BLaER1 treated with 17β-estradiol and CSF1 and Interleukin-3, amounts not matched to agents 10 nM and 100 nM (cell line): ENCODE results near the gene MDC1.

Experiments
- H3K27ac ChIP-seq, 11 experiments: shearing (Covaris generic); formaldehyde crosslinking; 2 replicates each; pipeline ENCODE4 v1.8.1; 2022
- H3K27me3 ChIP-seq, 11 experiments: shearing (Covaris generic); formaldehyde crosslinking; 2 replicates each; pipeline ENCODE4 v1.8.1; 2022
- H3K36me3 ChIP-seq, 11 experiments: shearing (Covaris generic); formaldehyde crosslinking; 2 replicates each; pipeline ENCODE4 v1.8.1; 2022
- H3K4me1 ChIP-seq, 10 experiments: shearing (Covaris generic); formaldehyde crosslinking; 2 replicates each; pipeline ENCODE4 v1.8.1; 2022
- H3K4me2 ChIP-seq, 11 experiments: shearing (Covaris generic); formaldehyde crosslinking; 2 replicates each; pipeline ENCODE4 v1.8.1; 2022
- H3K4me3 ChIP-seq, 10 experiments: shearing (Covaris generic); formaldehyde crosslinking; 2 replicates each; pipeline ENCODE4 v1.8.1; 2022
- H3K9ac ChIP-seq, 11 experiments: shearing (Covaris generic); formaldehyde crosslinking; 2 replicates each; pipeline ENCODE4 v1.8.1; 2022
- H3K9me3 ChIP-seq, 11 experiments: shearing (Covaris generic); formaldehyde crosslinking; replicated peaks in 1 of 11; 2 replicates each; pipeline ENCODE4 v1.8.1; 2022
- H4K20me1 ChIP-seq, 11 experiments: shearing (Covaris generic); formaldehyde crosslinking; 2 replicates each; pipeline ENCODE4 v1.8.1; 2022
- Cebpa-rat ChIP-seq, 11 experiments: shearing (Covaris generic); IDR thresholded peaks; 2 replicates each; pipeline ENCODE4 v1.8.1; 2022

MDC1 gene

GRCh38 chr6:30703011-30703410 is 14.1 kb downstream of the MDC1 start:
- Histone ChIP-seq H3K27ac (no peak overlapping the region), H3K4me2 (no peak overlapping the region), H3K36me3 (peaks cover 54 to 100% (median 93%) of the 10 kb centered on the region in 11 experiments), H3K27me3 (no peaks in the 10 kb centered on the region), H3K4me3 (no peak overlapping the region), H3K9ac (0 out of 22 replicates have a peak overlapping the region, but pooled peaks of 1 of the 11 experiments have one; percentile 13), H3K9me3 (no peaks in the 10 kb centered on the region), H3K4me1 (peaks cover 0 to 30% (median 5%) of the 10 kb centered on the region in 10 experiments; a peak in 8 of 20 replicates), H4K20me1 (no peaks in the 10 kb centered on the region; a peak in 1 of 22 replicates)
- no peak for TF ChIP-seq Cebpa-rat (IDR thresholded peaks at IDR 0.05)

- H4K20me1 ChIP-seq: no peaks in the 10 kb centered on the region; a peak in 1 of 22 replicates
- peaks cover 0 to 30% (median 9%) of the 10 kb centered on the region in 10 experiments; a peak in 11 of 20 replicates for H3K4me1 ChIP-seq
- H3K36me3 ChIP-seq: peaks cover 30 to 85% (median 72%) of the 10 kb centered on the region in 11 experiments
- no peaks in the 10 kb centered on the region for H3K9me3 ChIP-seq
- H3K4me3 ChIP-seq: no peak overlapping the region
- TF ChIP-seq Cebpa-rat (IDR thresholded peaks at IDR 0.05): no peak
- H3K27ac ChIP-seq: no peak overlapping the region
- H3K9ac ChIP-seq: no peak overlapping the region
- peak overlapping the region in 3 of 11 experiments; percentile 2 to 41 (median 34); a peak in 5 of 22 replicates for H3K4me2 ChIP-seq
- H3K27me3 ChIP-seq: no peaks in the 10 kb centered on the region
Measured at GRCh38 chr6:30700340-30700739, 16.7 kb downstream of the MDC1 start.

GRCh38 chr6:30696432-30696831 is 20.6 kb downstream of the MDC1 start:
- Histone ChIP-seq H3K36me3 (peaks cover 0 to 46% (median 32%) of the 10 kb centered on the region in 11 experiments; a peak in 19 of 22 replicates), H3K9ac (no peak overlapping the region), H3K27ac (no peak overlapping the region), H3K4me3 (no peak overlapping the region), H3K4me2 (no peak overlapping the region), H3K9me3 (no peaks in the 10 kb centered on the region), H4K20me1 (no peaks in the 10 kb centered on the region), H3K27me3 (no peaks in the 10 kb centered on the region), H3K4me1 (peaks cover 9 to 27% (median 15%) of the 10 kb centered on the region in 10 experiments)
- no peak for TF ChIP-seq Cebpa-rat (IDR thresholded peaks at IDR 0.05)

GRCh38 chr6:30691208-30691847 is 25.8 kb downstream of the MDC1 start:
- peak overlapping the region; percentile 83 to 100 (median 96) for H3K4me3 ChIP-seq
- H3K27me3 ChIP-seq: no peaks in the 10 kb centered on the region
- peaks cover 0 to 1% (median 0%) of the 10 kb centered on the region in 11 experiments; a peak in 2 of 22 replicates for H3K36me3 ChIP-seq
- H3K9me3 ChIP-seq: no peaks in the 10 kb centered on the region
- peak overlapping the region; percentile 2 to 100 (median 99); a peak in 21 of 22 replicates for H3K9ac ChIP-seq
- no peak for TF ChIP-seq Cebpa-rat (IDR thresholded peaks at IDR 0.05)
- peak overlapping the region in 9 of 11 experiments; percentile 95 to 100 (median 99); a peak in 18 of 22 replicates for H3K27ac ChIP-seq
- peak overlapping the region; percentile 77 to 100 (median 99) for H3K4me2 ChIP-seq
- peaks cover 0 to under 1% (median 0%) of the 10 kb centered on the region in 11 experiments; a peak in 3 of 22 replicates for H4K20me1 ChIP-seq
- H3K4me1 ChIP-seq: peaks cover 35 to 50% (median 39%) of the 10 kb centered on the region in 10 experiments

- no peaks in the 10 kb centered on the region for H3K9me3 ChIP-seq
- H3K4me1 ChIP-seq: peaks cover 35 to 48% (median 39%) of the 10 kb centered on the region in 10 experiments
- H3K36me3 ChIP-seq: peaks cover 0 to 3% (median 1%) of the 10 kb centered on the region in 11 experiments; a peak in 14 of 22 replicates
- peak within 1 kb of the TSS; percentile 83 to 100 (median 96) for H3K4me3 ChIP-seq
- TF ChIP-seq Cebpa-rat (IDR thresholded peaks at IDR 0.05): no peak
- peak within 1 kb of the TSS; percentile 91 to 100 (median 99) for H3K9ac ChIP-seq
- H3K27ac ChIP-seq: peak within 1 kb of the TSS; percentile 91 to 100 (median 99); a peak in 21 of 22 replicates
- peaks cover 2 to 8% (median 3%) of the 10 kb centered on the region in 11 experiments; a peak in 12 of 22 replicates for H4K20me1 ChIP-seq
- H3K27me3 ChIP-seq: no peaks in the 10 kb centered on the region
- peak within 1 kb of the TSS; percentile 97 to 100 (median 99) for H3K4me2 ChIP-seq
Measured at GRCh38 chr6:30690403-30691207, 26.5 kb downstream of the MDC1 start, which contains the start of gene NRM. TSS of gene NRM (minus strand) at chr6:30690984. CDS start at chr6:30690974, 10 bp downstream.

GRCh38 chr6:30689985-30690384 is 27.1 kb downstream of the MDC1 start:
- Histone ChIP-seq H3K9me3 (no peaks in the 10 kb centered on the region), H3K27ac (peak overlapping the region; percentile 91 to 100 (median 99); a peak in 21 of 22 replicates), H3K36me3 (peaks cover 0 to 9% (median 7%) of the 10 kb centered on the region in 11 experiments; a peak in 15 of 22 replicates), H3K4me1 (peaks cover 33 to 44% (median 38%) of the 10 kb centered on the region in 10 experiments), H3K9ac (peak overlapping the region; percentile 91 to 100 (median 99)), H3K4me3 (peak overlapping the region; percentile 83 to 100 (median 96)), H4K20me1 (peaks cover 7 to 14% (median 9%) of the 10 kb centered on the region in 11 experiments; a peak in 14 of 22 replicates), H3K27me3 (no peaks in the 10 kb centered on the region), H3K4me2 (peak overlapping the region; percentile 97 to 100 (median 99))
- no peak for TF ChIP-seq Cebpa-rat (IDR thresholded peaks at IDR 0.05)

- Histone ChIP-seq H3K36me3 (peaks cover 0 to 14% (median 13%) of the 10 kb centered on the region in 11 experiments; a peak in 19 of 22 replicates), H3K27me3 (no peaks in the 10 kb centered on the region), H3K27ac (peak overlapping the region; percentile 91 to 100 (median 99)), H3K4me3 (peak overlapping the region; percentile 83 to 100 (median 96)), H3K9me3 (no peaks in the 10 kb centered on the region), H3K4me2 (peak overlapping the region; percentile 97 to 100 (median 99)), H3K9ac (peak overlapping the region; percentile 91 to 100 (median 99)), H3K4me1 (peaks cover 33 to 44% (median 38%) of the 10 kb centered on the region in 10 experiments), H4K20me1 (peaks cover 7 to 20% (median 13%) of the 10 kb centered on the region in 11 experiments; a peak in 16 of 22 replicates)
- TF ChIP-seq Cebpa-rat (IDR thresholded peaks at IDR 0.05): no peak
Measured at GRCh38 chr6:30689022-30689865, 27.8 kb downstream of the MDC1 start.

- Histone ChIP-seq H3K27ac (peak overlapping the region; percentile 91 to 100 (median 99)), H3K4me3 (peak overlapping the region; percentile 83 to 100 (median 96)), H3K27me3 (no peaks in the 10 kb centered on the region), H3K36me3 (peaks cover under 1 to 20% (median 18%) of the 10 kb centered on the region in 11 experiments; a peak in 20 of 22 replicates), H3K4me1 (peaks cover 33 to 44% (median 38%) of the 10 kb centered on the region in 10 experiments), H3K4me2 (peak overlapping the region; percentile 97 to 100 (median 99)), H4K20me1 (peaks cover 7 to 26% (median 20%) of the 10 kb centered on the region in 11 experiments; a peak in 16 of 22 replicates), H3K9me3 (no peaks in the 10 kb centered on the region), H3K9ac (peak overlapping the region; percentile 91 to 100 (median 99))
- no peak for TF ChIP-seq Cebpa-rat (IDR thresholded peaks at IDR 0.05)
Measured at GRCh38 chr6:30688569-30688968, 28.5 kb downstream of the MDC1 start.
